Right lung (tissue), 5 donors: ENCODE results near the gene SIX3. TPM values are rescaled to one million over a fixed set of nuclear protein-coding genes. Genes with fewer than 3 reads are reported as not detected.

Experiments used
- DNase-seq, 2 donors: peaks; one replicate each; pipeline ENCODE4 v3.0.0-alpha.2; 2013
- polyA plus RNA-seq, 5 donors: library from polyadenylated mRNA; unstranded; fragments of 120-200 nt; gene quantifications; one replicate each; pipeline versions ENCODE4 v1.2.1 to v1.2.3, GENCODE V29; 2013; ENCODE audit warnings: inconsistent platforms in 1 of 5, low replicate concordance in 1 of 5; ENCODE audit not compliant: insufficient read length in 5 of 5, insufficient read depth in 1 of 5

Gene SIX3
- polyA plus RNA-seq, 5 donors, result not detected

- no peak for DNase-seq
Measured at GRCh38 chr2:44942304-44943030, 965 bp downstream of the SIX3 start.

DNA sequence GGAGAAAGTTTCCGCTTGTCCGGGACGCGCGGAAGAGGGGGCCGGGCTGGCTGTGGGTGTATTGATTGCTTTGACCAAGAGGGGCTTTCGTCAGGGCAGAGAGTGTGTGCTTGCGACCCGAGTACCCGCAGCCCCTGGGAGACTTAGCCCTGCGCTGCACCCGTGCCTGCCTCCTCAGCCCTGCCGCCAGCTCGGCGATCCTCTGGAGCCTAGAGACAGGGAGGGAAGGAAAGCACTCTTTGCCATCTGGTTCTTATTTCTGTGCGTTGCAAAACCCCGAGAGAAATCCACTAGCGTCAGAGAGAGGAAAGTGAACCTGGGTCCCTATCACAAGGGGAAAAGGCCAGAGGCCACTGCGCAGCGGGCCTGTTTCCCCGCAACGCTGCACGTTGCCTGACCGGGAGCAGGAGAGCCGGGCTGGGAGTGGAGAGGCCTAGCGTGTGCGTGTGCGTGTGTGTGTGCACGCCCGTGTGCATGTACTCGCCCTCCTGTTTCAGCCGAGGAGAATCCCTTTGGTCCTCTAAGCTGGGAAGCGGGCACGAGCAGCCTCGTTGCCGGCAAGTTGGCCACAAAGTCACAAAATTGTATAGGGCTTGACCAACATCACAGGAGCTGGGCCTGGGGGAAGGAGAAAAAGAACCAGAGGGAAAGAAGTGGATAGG, 1.7 kb downstream of the SIX3 start:
- no peak for DNase-seq

DNA sequence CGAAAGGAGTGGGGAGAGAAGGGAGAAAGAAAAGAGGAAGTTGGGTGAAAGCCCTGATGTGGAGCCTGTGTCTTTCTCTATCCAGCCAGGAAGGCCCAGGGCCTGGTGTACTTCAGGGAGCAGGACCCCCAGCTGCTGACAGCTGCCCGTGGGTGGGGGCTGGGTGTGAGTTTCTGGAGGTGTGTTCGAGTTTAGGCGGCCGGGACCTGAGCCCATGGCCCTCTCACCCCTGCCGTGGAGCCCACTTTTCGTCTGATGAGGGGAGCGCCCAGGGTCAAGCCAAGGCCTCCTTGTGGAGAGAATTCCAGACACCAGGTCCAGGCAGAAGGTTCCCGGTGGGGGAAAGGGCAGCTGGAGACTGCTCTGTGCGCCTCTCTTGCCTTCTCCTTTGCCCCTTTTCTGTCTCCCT, 2.2 kb downstream of the SIX3 start:
- DNase-seq, result no peak

DNA sequence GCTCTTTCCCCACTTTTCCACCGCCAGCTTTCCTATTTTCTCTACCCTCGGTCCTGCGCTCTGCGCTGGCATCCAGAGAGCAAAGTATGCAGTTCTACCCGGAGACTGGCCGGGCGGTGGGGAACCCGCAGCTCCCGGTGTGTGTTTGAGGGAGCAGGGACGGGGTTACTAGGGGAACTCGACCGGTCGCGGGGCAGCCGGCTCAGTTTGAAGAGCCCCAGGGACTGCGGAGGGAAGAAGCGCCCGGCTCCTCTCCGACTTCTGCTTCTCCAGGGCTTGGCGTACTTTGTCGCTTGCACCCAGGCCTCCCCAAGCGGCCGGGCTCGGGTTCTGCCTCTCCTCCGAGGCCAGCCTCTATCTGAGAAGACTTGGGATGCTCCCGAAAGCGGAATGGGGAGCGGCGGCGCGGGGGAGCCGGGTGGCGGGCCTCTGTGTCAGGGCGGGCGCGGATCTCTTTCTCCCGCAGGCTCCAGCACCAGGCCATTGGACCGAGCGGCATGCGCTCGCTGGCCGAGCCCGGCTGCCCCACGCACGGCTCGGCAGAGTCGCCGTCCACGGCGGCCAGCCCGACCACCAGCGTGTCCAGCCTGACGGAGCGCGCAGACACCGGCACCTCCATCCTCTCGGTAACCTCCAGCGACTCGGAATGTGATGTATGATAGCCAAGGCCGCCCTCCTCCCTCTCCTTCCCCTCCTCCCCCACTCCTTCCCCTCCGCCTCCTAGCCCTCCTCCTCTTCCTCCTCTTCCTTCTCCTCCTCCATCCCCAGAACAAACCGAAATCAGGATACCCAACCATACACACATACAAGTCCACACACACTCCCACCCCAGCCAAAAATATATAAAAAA, 2.8 kb downstream of the SIX3 start:
- no peak for DNase-seq

GRCh38 chr2:44944952-44945612, 3.6 kb downstream of the SIX3 start:
- no peak for DNase-seq

- no peak for DNase-seq
Measured at GRCh38 chr2:44945676-44946371, 4.3 kb downstream of the SIX3 start.

DNA sequence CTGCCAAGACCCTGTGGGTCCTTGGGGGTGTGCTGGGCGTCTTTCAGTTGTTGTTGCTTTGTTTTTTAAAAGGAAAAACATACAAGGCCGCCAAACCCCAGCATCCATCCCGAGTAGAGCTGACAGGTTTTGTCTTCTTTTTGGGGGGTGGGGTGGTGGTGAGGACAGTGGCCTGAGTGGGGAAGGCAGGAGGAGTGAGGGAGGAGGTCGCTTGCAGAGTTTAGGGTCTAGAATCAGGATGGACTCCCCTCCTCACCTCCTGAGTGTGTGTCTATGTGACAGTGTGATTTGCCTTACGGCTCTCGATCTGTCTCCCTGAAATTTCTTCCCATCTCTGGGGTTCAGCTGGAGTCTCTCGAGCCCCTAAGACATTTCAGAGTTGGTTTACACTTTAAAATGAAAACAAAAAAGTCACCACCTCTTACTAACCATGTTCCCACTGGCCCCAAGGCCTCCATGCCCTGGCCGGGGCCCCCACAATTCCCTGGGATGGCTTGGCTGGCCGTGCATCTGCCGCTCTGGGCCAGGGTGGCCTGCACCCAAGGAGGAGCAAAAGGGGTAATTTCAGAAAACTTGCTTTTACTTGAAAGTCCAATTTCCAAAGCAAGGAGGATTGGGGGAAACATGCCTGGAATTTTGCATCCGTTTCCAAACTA, 5.0 kb downstream of the SIX3 start:
- DNase-seq, result no peak

DNA sequence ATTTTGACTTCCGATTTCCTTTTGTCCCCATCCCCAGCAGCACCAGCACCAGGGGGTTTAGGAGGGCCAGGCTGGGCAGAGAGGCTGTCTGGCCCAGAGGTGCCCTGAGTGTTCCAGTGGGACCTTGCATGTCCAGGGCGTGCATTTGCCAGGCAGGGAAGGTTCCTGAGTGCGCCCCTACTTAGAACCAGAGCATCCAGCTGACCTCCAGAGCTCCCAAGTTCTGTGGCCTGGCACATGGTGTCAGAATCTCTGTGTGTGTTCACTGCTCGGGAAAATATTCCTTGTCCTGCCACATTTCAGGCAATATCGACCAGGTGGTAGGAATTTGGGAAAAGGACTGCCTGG, 5.5 kb downstream of the SIX3 start:
- DNase-seq, result no peak

GRCh38 chr2:44948565-44949328, 7.2 kb downstream of the SIX3 start:
- no peak for DNase-seq

DNA sequence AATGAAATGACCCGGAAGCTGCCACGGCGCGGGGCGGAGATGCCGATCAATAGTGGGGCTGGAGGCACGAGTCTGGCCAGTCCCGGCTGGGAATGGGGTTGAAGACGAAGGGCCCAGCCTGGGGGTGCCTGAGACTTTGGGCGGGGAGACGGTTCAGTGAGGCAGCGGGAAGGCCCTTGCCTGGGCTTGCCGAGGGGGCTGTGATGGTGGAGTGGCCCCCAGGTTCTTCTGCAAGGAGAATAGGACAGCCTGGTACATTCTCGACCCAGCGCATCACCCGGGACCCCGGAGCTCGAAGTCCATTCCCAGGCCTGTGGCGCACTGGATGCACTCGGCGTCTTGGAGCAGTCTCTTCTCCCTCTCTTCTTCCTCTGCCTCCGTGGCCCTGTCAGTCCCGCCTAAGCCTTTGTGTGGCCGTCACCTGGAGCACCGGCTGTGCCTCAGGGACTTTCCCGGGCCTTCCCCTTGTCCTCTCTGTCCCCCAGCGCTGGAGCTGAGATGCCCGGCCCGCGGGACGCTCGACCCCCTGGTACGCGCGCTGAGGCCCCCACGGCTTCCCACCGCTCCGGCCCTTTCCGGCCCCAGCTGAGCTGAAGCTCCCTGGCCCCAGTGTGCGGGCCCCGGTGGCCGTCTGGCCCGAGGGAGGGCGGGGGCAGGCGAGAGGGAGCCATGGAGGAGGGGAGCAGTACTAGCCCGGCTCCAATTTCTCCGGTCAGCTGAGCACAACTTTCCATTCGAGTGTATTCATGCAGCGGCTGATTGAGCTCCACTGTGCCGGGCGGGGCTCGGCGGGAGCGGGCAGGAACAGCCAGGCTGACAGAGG, 8.0 kb downstream of the SIX3 start:
- DNase-seq, result no peak

DNA sequence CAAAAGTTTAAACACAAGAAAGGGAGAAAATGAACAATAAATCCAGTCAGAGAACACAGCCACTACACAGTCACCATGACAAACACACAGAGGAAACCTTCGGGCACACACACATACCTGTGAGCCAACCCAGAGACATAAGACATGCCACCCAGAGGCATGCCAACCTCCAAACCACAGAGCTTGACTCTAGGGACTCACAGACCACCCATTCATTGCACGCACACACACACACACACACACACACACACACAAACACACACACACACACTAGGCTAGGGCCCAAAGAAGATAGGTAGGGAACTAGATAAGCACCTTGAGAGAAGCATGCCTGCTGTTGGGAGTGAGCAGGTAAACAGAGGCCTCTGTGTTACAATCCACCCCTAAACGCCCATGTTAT, 9.1 kb downstream of the SIX3 start:
- DNase-seq, result no peak

- DNase-seq, result no peak
Measured at GRCh38 chr2:44951124-44951523, 9.6 kb downstream of the SIX3 start.

DNA sequence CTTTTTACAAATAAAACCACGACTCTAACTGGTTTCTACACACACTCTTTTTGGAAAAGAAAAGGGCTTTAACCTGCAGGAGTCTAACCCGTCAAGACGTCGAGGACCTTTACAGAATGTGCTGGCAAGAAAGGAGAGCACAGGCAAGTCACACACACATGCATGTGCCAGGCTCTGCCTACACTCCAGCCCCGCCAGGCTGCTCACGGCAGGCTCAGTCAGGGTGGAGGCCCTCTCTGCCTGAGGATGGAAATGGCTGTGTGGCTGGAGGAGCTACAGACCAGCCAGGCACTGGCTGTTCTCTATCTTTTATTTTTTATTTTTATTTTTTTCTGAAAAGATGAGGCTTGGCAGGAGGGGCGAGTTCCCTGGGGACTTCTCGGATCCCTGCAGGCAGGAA, 10.2 kb downstream of the SIX3 start:
- DNase-seq, result no peak

DNA sequence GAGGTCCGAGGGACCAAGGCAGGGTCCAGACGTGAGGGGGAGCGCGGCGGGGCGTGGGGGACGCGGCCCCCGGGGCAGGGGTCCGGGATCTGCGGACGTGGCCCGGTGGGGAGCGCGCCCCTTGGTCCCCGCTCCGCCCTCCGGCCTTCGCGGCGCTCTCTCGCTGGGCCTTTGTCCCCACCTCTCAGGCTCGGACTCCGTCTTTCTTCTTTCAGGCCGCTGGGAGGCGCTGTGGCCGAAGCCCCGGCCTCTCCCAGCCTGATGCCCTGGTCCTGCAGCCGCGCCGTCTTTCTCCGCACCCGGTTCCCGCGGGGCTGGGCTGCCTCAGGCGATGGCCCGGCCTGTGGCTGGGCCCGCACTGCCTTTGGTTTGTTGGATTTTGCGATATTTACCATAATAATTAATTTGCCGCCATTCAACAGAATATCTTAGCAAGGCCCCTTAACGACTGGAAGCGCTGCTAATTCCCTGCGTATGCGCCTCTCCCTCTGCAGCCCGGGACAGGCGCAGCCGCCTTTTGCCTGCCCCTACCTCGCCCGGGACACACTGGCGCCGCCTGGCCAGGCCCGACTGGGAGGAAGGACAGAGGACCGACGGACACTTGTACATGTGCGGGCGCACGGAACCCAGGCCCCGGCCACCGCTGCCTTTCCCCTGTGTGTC, 10.8 kb downstream of the SIX3 start:
- no peak for DNase-seq

DNA sequence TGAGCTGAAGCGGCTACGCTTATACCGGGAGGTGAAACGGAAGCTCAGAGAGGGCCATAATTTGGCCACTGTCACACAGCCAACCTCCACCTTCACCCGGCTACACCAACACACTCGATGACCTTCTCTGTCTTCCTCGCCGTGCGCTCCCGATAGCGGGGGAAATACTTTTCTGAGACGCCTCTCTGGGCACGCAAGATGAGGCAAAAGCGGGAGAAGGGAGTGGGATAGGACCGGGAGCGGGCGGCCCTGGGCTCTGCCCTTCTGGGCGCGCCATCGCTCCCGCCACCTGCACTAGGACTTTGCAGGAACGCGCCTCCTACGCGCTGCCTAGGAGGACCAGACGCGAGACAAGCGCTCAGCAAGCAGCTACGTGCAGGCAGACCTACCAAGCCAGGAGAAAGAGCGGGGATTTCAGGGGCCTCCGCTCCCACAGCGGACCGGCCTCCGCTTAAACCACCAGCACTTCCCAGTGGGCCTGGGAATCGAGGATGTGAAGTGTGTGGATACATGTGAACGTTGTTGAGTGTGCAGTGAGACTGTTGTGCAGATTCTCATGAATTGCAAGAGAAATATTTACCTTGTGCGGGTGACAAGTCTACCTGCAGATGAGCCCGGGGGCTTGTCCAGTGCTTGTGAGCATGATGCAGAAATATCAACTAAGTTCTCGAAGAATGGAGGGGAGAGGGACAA, 11.4 kb downstream of the SIX3 start:
- no peak for DNase-seq

GRCh38 chr2:44953499-44953883, 12.0 kb downstream of the SIX3 start:
- no peak for DNase-seq

DNA sequence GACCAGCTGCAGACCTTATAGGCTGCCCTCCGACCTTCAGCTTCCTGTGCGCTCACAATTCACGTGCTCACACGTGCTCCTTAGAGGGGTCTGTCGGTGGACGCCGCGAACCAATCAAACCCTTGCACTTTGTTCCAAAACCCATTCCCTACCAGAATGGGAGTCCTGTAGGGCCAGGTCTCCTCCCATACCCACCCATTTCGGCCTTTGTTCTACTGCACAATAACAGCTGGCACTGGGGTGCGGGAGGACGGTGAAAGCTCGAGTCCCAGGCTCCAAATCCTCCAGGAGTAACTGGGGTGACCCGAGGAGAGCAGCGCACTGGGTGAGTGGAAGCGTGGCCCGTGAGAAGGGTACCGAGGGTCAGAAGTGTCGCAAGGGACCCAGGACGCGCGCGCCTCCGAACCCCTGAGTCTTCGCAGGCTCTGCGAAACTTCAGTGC, 13.0 kb downstream of the SIX3 start:
- DNase-seq, result no peak
